Coronary artery (tissue), 2 donors: ENCODE data around the gene FCN3.

ENCODE experiments used
- DNase-seq: peaks from one replicate; pipeline ENCODE4 v3.0.0-alpha.2; 2017; ENCODE audit warnings: low spot score
- H3K27ac ChIP-seq, 2 donors: fragments of 200-600 bp; sonication (generic); one replicate each; pipeline ENCODE4 v1.5.1; 2016 to 2019
- H3K4me3 ChIP-seq: fragments of 200-600 bp; sonication (generic); 2 replicates; pipeline ENCODE4 v1.5.1; 2016; ENCODE audit warnings: mild to moderate bottlenecking, moderate library complexity
- CTCF ChIP-seq: fragments of 200-600 bp; sonication (generic); IDR thresholded peaks from one replicate; pipeline ENCODE4 v1.5.1; 2019; ENCODE audit warnings: antibody characterized with exemption

FCN3 gene

GRCh38 chr1:27366113-27366410, 8.6 kb downstream of the FCN3 start:
- no peak for TF ChIP-seq CTCF
- peak; percentile 94 for DNase-seq
- Histone ChIP-seq H3K4me3 (peak overlapping the region; percentile 90), H3K27ac (peak overlapping the region; percentile 99)

- TF ChIP-seq CTCF = no peak
- H3K27ac ChIP-seq = peak overlapping the region; percentile 99
- peak overlapping the region; percentile 90 for H3K4me3 ChIP-seq
- peak; percentile 95 for DNase-seq
Measured at GRCh38 chr1:27365372-27366112, 9.1 kb downstream of the FCN3 start.

- TF ChIP-seq CTCF = no peak
- DNase-seq = peak; percentile 74
- Histone ChIP-seq H3K4me3 (peak overlapping the region; percentile 90), H3K27ac (peak overlapping the region; percentile 99)
Measured at GRCh38 chr1:27364696-27365371, 9.8 kb downstream of the FCN3 start.

GRCh38 chr1:27363766-27364695, 10.6 kb downstream of the FCN3 start:
- no peak for DNase-seq
- no peak for TF ChIP-seq CTCF
- peak overlapping the region; percentile 90 for H3K4me3 ChIP-seq
- H3K27ac ChIP-seq = peak overlapping the region in 1 of 2 donors; percentile 99

GRCh38 chr1:27361553-27361952, 13.1 kb downstream of the FCN3 start:
- DNase-seq = no peak
- H3K4me3 ChIP-seq = no peak overlapping the region
- no peak overlapping the region for H3K27ac ChIP-seq
- TF ChIP-seq CTCF = no peak

GRCh38 chr1:27361044-27361402, 13.6 kb downstream of the FCN3 start:
- Histone ChIP-seq H3K27ac (no peak overlapping the region), H3K4me3 (no peak overlapping the region)
- TF ChIP-seq CTCF = no peak
- no peak for DNase-seq
